ENCODE measurements around the gene PLA2G4A. TPM values are rescaled to one million over a fixed set of nuclear protein-coding genes. Genes with fewer than 3 reads are reported as not detected.

The PLA2G4A gene
- total RNA-seq, 1 experiment from 2014 or later = not detected

- Histone ChIP-seq H3K4me3 (ENCODE audit: low read depth in 2 of 2, low read length in 2 of 2) (no peak overlapping the region), H3K27me3 (ENCODE audit: control insufficient read depth, insufficient read depth, low read length) (no peaks in the 10 kb centered on the region), H3K27ac (ENCODE audit: low read length) (no peak overlapping the region), H3K9me3 (ENCODE audit: control insufficient read depth, insufficient read depth, low read depth, low read length) (no peaks in the 10 kb centered on the region), H3K4me1 (ENCODE audit: control insufficient read depth, insufficient read depth, low read length) (no peaks in the 10 kb centered on the region), H3K36me3 (ENCODE audit: control insufficient read depth, insufficient read depth, low read length) (no peaks in the 10 kb centered on the region)
- DNase-seq (ENCODE audit: low read depth, low spot score) (no peak), ATAC-seq (no peak)
- in situ Hi-C loops (cut with HindIII; ENCODE audit: low pct_unique_long_range_greater_than_20kb, low sequenced_read_pairs) (no loop called here), intact Hi-C loops (cut with micrococcal nuclease; ENCODE audit: unreplicated experiment) (no loop called here)
- no TSS peak for BruUV-seq (replicated peaks)
- CTCF ChIA-PET = no interaction called here
- POLR2A ChIA-PET = no interaction called here
- TF ChIP-seq, protein P1, sequence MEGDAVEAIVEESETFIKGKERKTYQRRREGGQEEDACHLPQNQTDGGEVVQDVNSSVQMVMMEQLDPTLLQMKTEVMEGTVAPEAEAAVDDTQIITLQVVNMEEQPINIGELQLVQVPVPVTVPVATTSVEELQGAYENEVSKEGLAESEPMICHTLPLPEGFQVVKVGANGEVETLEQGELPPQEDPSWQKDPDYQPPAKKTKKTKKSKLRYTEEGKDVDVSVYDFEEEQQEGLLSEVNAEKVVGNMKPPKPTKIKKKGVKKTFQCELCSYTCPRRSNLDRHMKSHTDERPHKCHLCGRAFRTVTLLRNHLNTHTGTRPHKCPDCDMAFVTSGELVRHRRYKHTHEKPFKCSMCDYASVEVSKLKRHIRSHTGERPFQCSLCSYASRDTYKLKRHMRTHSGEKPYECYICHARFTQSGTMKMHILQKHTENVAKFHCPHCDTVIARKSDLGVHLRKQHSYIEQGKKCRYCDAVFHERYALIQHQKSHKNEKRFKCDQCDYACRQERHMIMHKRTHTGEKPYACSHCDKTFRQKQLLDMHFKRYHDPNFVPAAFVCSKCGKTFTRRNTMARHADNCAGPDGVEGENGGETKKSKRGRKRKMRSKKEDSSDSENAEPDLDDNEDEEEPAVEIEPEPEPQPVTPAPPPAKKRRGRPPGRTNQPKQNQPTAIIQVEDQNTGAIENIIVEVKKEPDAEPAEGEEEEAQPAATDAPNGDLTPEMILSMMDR (IDR thresholded peaks at IDR 0.05) = no peak
- no peak for TF ChIP-seq POLR2AphosphoS5 (IDR thresholded peaks at IDR 0.05; ENCODE audit: low read depth, low read length)
- TF ChIP-seq, protein P2, sequence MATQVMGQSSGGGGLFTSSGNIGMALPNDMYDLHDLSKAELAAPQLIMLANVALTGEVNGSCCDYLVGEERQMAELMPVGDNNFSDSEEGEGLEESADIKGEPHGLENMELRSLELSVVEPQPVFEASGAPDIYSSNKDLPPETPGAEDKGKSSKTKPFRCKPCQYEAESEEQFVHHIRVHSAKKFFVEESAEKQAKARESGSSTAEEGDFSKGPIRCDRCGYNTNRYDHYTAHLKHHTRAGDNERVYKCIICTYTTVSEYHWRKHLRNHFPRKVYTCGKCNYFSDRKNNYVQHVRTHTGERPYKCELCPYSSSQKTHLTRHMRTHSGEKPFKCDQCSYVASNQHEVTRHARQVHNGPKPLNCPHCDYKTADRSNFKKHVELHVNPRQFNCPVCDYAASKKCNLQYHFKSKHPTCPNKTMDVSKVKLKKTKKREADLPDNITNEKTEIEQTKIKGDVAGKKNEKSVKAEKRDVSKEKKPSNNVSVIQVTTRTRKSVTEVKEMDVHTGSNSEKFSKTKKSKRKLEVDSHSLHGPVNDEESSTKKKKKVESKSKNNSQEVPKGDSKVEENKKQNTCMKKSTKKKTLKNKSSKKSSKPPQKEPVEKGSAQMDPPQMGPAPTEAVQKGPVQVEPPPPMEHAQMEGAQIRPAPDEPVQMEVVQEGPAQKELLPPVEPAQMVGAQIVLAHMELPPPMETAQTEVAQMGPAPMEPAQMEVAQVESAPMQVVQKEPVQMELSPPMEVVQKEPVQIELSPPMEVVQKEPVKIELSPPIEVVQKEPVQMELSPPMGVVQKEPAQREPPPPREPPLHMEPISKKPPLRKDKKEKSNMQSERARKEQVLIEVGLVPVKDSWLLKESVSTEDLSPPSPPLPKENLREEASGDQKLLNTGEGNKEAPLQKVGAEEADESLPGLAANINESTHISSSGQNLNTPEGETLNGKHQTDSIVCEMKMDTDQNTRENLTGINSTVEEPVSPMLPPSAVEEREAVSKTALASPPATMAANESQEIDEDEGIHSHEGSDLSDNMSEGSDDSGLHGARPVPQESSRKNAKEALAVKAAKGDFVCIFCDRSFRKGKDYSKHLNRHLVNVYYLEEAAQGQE (IDR thresholded peaks at IDR 0.05; ENCODE audit: insufficient read depth in 1 of 2, low read depth in 2 of 2, low read length in 1 of 2) = no peak
- TF ChIP-seq SIN3A (IDR thresholded peaks at IDR 0.05; ENCODE audit: borderline replicate concordance, insufficient read depth, low read depth, low read length) = no peak
- TF ChIP-seq TCF7L2 (IDR thresholded peaks at IDR 0.05; ENCODE audit: low read depth, low read length) = no peak
Observed at GRCh38 chr1:186999506-186999905, 170.8 kb downstream of the PLA2G4A start.

DNA sequence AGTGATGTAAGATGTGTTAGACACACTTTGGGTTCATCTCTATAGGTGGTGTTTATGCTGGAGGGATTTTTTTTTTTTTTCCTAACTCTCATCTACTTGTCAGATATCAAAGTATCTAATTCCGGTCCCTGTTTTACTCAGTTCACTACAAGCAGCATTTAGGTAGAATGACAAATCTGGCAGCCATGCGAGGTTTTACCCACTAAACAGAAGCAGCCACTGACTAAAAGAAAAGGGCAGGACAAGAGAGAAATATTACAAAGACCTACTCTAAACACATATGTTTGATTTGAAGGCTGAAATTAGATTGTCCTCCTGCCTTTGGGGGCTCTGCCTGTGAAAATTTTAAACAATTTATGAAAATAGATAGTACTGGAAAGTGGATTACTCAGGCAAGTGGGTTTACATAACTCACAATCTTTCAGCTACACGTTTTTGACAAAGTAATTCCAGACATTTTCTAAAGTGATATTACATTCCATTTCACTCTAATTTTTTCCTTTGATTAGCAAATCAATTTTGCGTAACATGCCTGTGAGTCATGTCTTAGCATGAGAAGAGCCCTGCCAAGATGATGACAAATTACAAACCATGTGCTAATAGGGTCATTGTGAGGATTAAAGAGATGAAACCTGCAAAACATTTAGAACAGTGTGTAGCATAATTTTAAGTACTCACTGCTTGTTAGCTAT, 172.6 kb downstream of the PLA2G4A start:
- ATAC-seq = no peak
- Histone ChIP-seq H3K4me3 (ENCODE audit: low read depth in 2 of 2, low read length in 2 of 2) (no peak overlapping the region), H3K36me3 (ENCODE audit: control insufficient read depth, insufficient read depth, low read length) (no peaks in the 10 kb centered on the region), H3K4me1 (ENCODE audit: control insufficient read depth, insufficient read depth, low read length) (no peaks in the 10 kb centered on the region), H3K27me3 (ENCODE audit: control insufficient read depth, insufficient read depth, low read length) (no peaks in the 10 kb centered on the region), H3K27ac (ENCODE audit: low read length) (no peak overlapping the region), H3K9me3 (ENCODE audit: control insufficient read depth, insufficient read depth, low read depth, low read length) (no peaks in the 10 kb centered on the region)
- BruUV-seq (replicated peaks) = no TSS peak
- TF ChIP-seq, protein P1 (IDR thresholded peaks at IDR 0.05) = no peak
- in situ Hi-C loops (cut with HindIII; ENCODE audit: low pct_unique_long_range_greater_than_20kb, low sequenced_read_pairs) = no loop called here
- intact Hi-C loops (cut with micrococcal nuclease; ENCODE audit: unreplicated experiment) = no loop called here
- no peak for DNase-seq (ENCODE audit: low read depth, low spot score)
- ChIA-PET POLR2A (no interaction called here), CTCF (no interaction called here)
